Stimulated activated CD8-positive, alpha-beta memory T cell treated with anti-CD3 and anti-CD28 coated beads, Interleukin-15, amount 100 ng/mL, for 4 hours (primary cell): ENCODE measurements around the gene IL36RN.
"Not testable (repeated sequence)": the region's sequence is repeated elsewhere in the genome, so short reads cannot be mapped to it uniquely, and the experiment has no call there.

Source experiments
- DNase-seq, 2 donors: peaks; one replicate each; pipeline ENCODE4 v3.0.0-alpha.2; 2020; ENCODE audit warnings: low read depth in 2 of 2

Gene IL36RN

DNA sequence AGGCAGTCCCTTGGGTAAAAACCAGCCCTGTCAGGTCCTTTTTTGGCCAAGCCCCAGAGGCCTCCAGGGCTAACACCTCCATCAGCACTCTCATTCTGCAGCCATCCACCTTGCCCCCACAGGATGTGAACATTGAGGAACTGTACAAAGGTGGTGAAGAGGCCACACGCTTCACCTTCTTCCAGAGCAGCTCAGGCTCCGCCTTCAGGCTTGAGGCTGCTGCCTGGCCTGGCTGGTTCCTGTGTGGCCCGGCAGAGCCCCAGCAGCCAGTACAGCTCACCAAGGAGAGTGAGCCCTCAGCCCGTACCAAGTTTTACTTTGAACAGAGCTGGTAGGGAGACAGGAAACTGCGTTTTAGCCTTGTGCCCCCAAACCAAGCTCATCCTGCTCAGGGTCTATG is 16.0 kb downstream of the IL36RN start:
- DNase-seq = no peak

GRCh38 chr2:113075600-113075999 is 16.6 kb downstream of the IL36RN start:
- DNase-seq = no peak

DNA sequence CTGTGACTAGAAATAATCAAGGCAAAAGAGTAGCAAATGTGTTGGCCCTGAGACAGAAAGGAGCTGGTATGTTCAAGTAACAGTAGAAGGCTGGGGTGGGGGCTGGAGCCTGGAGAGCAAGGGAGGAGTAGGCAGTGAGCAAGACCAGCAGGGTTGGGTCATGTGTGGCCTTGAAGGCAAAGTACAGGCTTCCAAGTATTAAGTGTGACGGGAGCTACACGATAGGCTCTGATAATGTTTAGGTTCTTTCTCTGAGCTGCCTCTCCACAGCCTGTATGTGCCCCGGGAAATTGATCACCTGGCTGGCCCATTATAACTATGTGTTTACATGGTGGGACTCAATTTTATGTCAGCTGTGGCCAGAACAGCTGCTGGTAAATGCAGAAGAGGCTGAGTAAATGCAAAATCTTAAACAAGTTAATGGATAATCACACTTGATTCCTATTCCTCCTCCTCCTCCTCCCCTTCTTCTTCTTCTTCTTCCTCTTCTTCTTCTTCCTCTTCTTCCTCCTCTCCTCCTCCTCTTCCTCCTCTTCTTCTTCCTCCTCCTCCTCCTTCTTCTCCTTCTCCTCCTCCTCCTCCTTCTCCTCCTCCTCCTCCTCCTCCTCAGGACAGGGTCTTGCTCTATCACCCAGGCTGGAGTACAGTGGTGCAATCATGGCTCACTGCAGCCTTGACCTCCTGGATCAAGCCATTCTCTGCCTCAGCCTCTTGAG is 18.1 kb downstream of the IL36RN start:
- no peak for DNase-seq

GRCh38 chr2:113077921-113078320 is 18.9 kb downstream of the IL36RN start:
- DNase-seq = no peak

GRCh38 chr2:113078350-113078839 is 19.4 kb downstream of the IL36RN start:
- DNase-seq = no peak

- no peak for DNase-seq
Measured at GRCh38 chr2:113079131-113079530, 20.1 kb downstream of the IL36RN start.

DNA sequence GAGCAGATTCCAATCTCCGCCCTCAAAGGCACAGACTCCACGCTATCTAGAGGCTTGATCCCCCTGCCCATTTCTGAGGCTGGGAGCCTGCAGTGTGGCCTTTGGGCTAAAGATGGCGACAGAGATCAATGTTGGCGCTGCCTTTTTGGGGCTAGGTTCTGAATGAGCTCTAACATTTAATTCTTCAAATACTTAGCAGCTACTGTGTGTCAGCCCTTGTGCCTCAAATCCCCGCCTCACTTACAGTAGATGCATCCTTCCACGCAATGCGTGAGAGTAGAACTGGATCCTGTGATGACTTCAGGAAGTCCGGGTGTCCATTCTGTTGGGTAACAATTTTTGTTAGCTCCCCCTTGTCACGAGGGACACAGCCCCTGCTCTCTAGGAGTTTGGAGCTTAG is 21.1 kb downstream of the IL36RN start:
- no peak for DNase-seq

DNA sequence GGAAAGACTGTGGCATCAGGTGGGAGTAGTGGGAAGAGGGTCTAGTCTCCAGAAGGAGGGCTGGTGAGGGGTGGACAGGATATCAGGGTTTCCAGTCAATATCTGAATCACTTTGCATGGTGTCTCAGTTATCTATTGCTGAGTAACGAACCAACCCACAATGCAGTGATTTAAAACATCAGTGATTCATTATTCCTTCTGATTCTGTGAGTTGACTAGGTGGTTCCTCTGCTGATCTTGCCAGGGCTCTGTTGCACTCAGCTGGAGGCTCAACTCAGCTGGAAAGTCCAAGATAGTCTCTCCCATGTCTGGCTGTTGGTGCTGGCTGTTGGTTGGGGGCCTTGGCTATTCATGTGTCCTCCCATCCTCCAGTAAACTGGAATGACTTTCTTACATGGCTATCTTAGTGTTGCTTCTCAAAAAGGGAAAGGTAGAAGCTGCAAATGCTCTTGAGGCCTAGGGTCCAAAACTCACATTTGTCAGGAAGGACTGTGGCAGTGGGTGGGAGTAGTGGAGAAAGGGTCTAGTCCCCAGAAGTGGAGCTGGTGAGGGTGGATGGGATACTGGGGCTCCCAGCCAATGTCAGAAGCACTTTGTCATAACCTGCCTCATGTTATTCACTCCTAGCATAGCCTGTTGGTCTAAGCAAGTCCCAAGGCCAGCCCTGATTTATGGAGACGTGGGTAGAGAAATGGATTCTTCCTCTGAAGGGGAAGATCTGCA is 22.7 kb downstream of the IL36RN start:
- no peak for DNase-seq

DNA sequence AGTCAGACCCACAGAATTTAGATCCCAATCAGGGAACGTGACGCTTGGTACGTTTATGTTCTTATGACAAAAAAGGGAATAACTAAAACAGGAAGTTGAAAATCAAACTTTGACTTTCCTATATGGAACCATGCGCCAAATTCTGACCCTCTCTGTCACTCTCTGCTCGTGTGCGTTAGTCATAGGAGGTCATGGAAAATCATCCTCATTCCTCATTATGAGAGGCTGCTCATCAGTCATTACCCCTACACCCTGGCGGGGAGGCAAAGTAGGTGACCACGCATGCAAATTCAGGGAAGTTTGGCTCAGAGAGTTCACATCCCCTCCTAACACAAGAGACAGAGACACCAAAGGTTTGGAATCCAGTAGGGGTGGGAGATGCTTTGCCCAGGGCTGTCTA is 24.3 kb downstream of the IL36RN start:
- no peak for DNase-seq

GRCh38 chr2:113084249-113085000 is 25.4 kb downstream of the IL36RN start:
- DNase-seq = no peak

DNA sequence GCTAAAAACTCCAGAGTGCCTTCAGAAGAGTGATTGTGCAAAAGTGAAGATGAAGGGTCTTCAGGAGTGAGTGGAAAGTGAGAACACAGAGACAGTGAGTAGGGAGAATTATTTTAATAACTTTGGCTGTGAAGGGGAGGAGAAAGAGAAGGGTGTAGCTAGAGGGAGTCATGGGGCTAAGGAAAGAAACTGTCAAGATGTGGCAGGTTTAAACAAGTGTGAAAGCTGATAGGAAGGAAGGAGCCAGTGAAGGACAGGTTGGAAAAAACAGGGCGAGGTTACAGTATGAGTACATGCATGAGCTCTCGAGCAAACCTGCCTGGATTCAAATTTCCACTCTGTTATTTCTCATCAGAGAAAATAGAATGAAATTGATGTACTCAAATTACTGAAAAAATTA is 26.5 kb downstream of the IL36RN start:
- DNase-seq = no peak

GRCh38 chr2:113088213-113088992 is 29.4 kb downstream of the IL36RN start:
- DNase-seq = no peak

GRCh38 chr2:113089916-113090315 is 30.9 kb downstream of the IL36RN start:
- DNase-seq = no peak

- no peak for DNase-seq
Measured at GRCh38 chr2:113091231-113091896, 32.4 kb downstream of the IL36RN start.

GRCh38 chr2:113092864-113093612 is 34.0 kb downstream of the IL36RN start:
- DNase-seq = no peak

- DNase-seq = no peak
Measured at GRCh38 chr2:113093613-113093977, 34.6 kb downstream of the IL36RN start.

DNA sequence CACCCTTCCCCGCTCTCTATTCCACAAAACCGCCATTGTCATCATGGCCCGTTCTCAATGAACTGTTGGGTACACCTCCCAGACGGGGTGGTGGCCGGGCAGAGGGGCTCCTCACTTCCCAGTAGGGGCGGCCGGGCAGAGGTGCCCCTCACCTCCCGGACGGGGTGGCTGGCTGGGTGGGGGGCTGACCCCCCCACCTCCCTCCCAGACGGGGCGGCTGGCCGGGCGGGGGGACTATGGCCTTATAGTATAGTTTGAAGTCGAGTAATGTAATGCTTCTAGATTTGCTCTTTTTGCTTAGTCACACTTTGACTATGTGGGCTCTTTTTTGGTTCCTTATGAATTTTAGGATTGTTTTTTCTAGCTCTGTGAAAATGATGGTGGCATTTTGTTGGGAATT is 37.3 kb downstream of the IL36RN start:
- DNase-seq = not testable (repeated sequence)

- not testable (repeated sequence) for DNase-seq
Measured at GRCh38 chr2:113096842-113097618, 38.0 kb downstream of the IL36RN start.

DNA sequence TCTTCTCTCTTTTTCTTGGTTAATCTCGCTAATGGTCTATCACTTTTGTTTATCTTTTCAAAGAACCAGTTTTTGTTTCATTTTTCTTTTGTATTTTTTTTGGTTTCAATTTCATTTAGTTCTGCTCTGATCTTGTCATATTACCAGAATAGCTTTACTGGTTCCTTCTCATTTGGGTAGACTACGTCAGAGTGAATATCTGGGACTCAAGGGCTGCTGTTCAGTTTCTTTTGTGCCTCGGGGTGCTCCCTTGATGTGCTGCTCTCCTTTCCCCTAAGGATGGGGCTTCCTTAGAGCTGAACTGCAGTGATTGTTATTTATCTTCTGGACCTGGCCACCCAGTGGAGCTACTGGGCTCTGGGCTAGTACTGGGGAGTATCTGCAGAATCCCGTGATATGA is 39.0 kb downstream of the IL36RN start:
- no peak for DNase-seq

DNA sequence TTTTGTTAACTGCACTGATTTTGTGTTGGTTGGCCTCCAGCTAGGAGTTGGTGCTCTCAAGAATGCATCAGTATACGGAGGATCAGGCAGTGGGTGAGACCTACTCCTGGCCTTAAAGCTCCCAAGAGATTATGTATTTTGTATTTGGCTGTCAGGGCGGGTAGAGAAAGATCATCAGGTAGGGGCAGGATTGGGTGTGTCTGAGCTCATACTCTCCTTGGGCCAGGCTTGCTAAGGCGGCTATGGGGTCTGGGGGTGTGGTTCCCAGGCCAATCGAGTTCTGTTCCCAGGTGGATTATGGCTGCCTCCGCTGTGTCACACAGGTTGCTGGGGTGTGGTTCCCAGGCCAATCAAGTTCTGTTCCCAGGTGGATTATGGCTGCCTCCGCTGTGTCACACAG is 39.5 kb downstream of the IL36RN start:
- DNase-seq = no peak
